ENCODE measurements around the gene RPTN.

DNA sequence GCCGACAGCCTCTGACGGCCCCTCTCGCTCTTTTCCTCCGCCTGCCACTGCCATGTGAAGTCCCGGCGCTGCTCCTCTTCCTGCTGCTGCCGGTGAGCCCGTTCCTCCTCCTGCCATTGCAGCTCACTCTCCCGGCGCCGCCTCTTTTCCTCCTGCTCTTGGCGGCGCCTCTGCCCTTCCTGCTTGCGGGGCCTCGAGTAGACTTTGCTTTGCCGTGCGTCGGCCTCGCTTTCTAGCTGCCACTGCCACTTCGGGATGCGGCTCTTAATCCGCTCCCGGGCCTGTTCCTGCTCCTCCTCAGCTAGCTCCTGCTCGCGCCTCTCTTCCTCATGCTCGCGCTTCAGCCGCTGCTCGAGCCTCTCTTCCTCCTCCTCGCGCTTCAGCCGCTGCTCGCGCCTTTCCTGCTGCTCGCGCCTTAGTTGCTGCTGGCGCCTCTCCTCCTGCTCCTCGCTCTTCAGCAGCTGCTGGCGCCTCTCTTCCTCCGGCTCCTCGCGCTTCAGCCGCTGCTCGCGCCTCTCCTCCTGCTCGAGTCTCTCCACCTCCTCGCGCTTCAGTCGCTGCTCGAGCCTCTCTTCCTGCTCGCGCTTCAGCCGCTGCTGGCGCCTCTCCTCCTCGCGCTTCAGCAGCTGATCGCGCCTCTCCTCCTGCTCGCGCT, 48.0 kb downstream of the RPTN start:
- no peak for TF ChIP-seq CREB1 (CRISPR knock-in tag; IDR thresholded peaks at IDR 0.05; ENCODE audit: low read depth)
- TF ChIP-seq, protein P1, sequence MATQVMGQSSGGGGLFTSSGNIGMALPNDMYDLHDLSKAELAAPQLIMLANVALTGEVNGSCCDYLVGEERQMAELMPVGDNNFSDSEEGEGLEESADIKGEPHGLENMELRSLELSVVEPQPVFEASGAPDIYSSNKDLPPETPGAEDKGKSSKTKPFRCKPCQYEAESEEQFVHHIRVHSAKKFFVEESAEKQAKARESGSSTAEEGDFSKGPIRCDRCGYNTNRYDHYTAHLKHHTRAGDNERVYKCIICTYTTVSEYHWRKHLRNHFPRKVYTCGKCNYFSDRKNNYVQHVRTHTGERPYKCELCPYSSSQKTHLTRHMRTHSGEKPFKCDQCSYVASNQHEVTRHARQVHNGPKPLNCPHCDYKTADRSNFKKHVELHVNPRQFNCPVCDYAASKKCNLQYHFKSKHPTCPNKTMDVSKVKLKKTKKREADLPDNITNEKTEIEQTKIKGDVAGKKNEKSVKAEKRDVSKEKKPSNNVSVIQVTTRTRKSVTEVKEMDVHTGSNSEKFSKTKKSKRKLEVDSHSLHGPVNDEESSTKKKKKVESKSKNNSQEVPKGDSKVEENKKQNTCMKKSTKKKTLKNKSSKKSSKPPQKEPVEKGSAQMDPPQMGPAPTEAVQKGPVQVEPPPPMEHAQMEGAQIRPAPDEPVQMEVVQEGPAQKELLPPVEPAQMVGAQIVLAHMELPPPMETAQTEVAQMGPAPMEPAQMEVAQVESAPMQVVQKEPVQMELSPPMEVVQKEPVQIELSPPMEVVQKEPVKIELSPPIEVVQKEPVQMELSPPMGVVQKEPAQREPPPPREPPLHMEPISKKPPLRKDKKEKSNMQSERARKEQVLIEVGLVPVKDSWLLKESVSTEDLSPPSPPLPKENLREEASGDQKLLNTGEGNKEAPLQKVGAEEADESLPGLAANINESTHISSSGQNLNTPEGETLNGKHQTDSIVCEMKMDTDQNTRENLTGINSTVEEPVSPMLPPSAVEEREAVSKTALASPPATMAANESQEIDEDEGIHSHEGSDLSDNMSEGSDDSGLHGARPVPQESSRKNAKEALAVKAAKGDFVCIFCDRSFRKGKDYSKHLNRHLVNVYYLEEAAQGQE (IDR thresholded peaks at IDR 0.05; ENCODE audit: unreplicated experiment): no peak
- TF ChIP-seq, protein P2, sequence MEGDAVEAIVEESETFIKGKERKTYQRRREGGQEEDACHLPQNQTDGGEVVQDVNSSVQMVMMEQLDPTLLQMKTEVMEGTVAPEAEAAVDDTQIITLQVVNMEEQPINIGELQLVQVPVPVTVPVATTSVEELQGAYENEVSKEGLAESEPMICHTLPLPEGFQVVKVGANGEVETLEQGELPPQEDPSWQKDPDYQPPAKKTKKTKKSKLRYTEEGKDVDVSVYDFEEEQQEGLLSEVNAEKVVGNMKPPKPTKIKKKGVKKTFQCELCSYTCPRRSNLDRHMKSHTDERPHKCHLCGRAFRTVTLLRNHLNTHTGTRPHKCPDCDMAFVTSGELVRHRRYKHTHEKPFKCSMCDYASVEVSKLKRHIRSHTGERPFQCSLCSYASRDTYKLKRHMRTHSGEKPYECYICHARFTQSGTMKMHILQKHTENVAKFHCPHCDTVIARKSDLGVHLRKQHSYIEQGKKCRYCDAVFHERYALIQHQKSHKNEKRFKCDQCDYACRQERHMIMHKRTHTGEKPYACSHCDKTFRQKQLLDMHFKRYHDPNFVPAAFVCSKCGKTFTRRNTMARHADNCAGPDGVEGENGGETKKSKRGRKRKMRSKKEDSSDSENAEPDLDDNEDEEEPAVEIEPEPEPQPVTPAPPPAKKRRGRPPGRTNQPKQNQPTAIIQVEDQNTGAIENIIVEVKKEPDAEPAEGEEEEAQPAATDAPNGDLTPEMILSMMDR (conservative IDR thresholded peaks at IDR 0.05; ENCODE audit: low read depth in 2 of 2): no peak
- peak; percentile 81 for TF ChIP-seq EZH2 (IDR thresholded peaks at IDR 0.05; ENCODE audit: low read depth, unreplicated experiment)
- no peak for TF ChIP-seq POLR2AphosphoS5 (IDR thresholded peaks at IDR 0.05; ENCODE audit: low read depth)
- no peak for TF ChIP-seq ETS1 (IDR thresholded peaks at IDR 0.05)
- peak; percentile 50 for TF ChIP-seq EZH2phosphoT487 (IDR thresholded peaks at IDR 0.05; ENCODE audit: unreplicated experiment)
- TF ChIP-seq JUNB (IDR thresholded peaks at IDR 0.05; ENCODE audit: unreplicated experiment): no peak

Measured in GM23338 (cell line).